Measurements from ENCODE around the gene DDX21. TPM values are rescaled to one million over a fixed set of nuclear protein-coding genes. Genes with fewer than 3 reads are reported as not detected.

DDX21 gene
- total RNA-seq, 2 experiments from 2014 or later: 120 to 121 TPM

- Histone ChIP-seq H3K9me3 (ENCODE audit: control insufficient read depth in 1 of 2, insufficient read depth in 1 of 2, low read length in 2 of 2) (no peaks in the 10 kb centered on the region), H3K4me1 (ENCODE audit: insufficient read depth, low read length) (peaks cover 11% of the 10 kb centered on the region), H3K36me3 (ENCODE audit: insufficient read depth, low read length) (peaks cover 43% of the 10 kb centered on the region), H3K27me3 (ENCODE audit: control insufficient read depth in 1 of 2, insufficient read depth in 2 of 2, low read length in 2 of 2) (no peaks in the 10 kb centered on the region), H3K27ac (ENCODE audit: low read depth in 1 of 2, low read length in 2 of 2) (no peak overlapping the region), H3K4me3 (ENCODE audit: low read length) (no peak overlapping the region)
- intact Hi-C loops (cut with DNase I, micrococcal nuclease): loop anchor here in 1 of 2 experiments (5.0 to 10.0 kb wide), 3 partner anchors 37 to 1066 kb away; partner anchors contain the start of genes KIFBP, RUFY2 and SIRT1
- ATAC-seq (ENCODE audit: poor library complexity) (no peak), DNase-seq (no peak)
- H3K27me3 Mint-ChIP-seq: no peaks in the 10 kb centered on the region
- POLR2A ChIA-PET: no interaction called here
- peaks cover 26% of the 10 kb centered on the region for H3K36me3 Mint-ChIP-seq (ENCODE audit: low read depth)
- H3K9me3 Mint-ChIP-seq: no peaks in the 10 kb centered on the region
- no peak overlapping the region for H3K4me3 Mint-ChIP-seq
- CTCF ChIA-PET: no interaction called here
- no peak for TF ChIP-seq CTCF (IDR thresholded peaks at IDR 0.05)
- H3K27ac Mint-ChIP-seq: no peak overlapping the region
- peaks cover 4% of the 10 kb centered on the region for H3K4me1 Mint-ChIP-seq (ENCODE audit: low read depth)
These were observed 5.4 kb upstream of the DDX21 start for GRCh38 chr10:68950598-68950997.

GRCh38 chr10:68954904-68955303, 1.1 kb upstream of the DDX21 start:
- Mint-ChIP-seq H3K4me3 (peak overlapping the region; percentile 36), H3K9me3 (no peaks in the 10 kb centered on the region), H3K27me3 (no peaks in the 10 kb centered on the region), H3K4me1 (ENCODE audit: low read depth) (peaks cover 41% of the 10 kb centered on the region), H3K36me3 (ENCODE audit: low read depth) (peaks cover 35% of the 10 kb centered on the region), H3K27ac (peak overlapping the region; percentile 94)
- ChIA-PET POLR2A (interaction anchor here (0.7 to 3.9 kb wide), 16 partner anchors 8 to 446 kb away, joined by 3 to 24 read pairs (median 4); partner anchors contain the start of genes DDX50, KIFBP and SRGN), CTCF (interaction anchor here (0.6 to 2.5 kb wide), 9 partner anchors 11 to 144 kb away, joined by 3 to 6 read pairs (median 5); partner anchors contain the start of gene DDX50)
- intact Hi-C loops (cut with DNase I, micrococcal nuclease): loop anchor here (1.0 to 10.0 kb wide), 7 partner anchors 32 to 1070 kb away; partner anchors contain the start of genes CCAR1 (in 1 of the 2), KIFBP (in 1 of the 2), RUFY2 (in 1 of the 2) and SIRT1 (in 1 of the 2)
- Histone ChIP-seq H3K27ac (ENCODE audit: low read depth in 1 of 2, low read length in 2 of 2) (peak overlapping the region in 1 of 2 donors; percentile 100), H3K9me3 (ENCODE audit: control insufficient read depth in 1 of 2, insufficient read depth in 1 of 2, low read length in 2 of 2) (no peaks in the 10 kb centered on the region), H3K4me3 (ENCODE audit: low read length) (no peak overlapping the region), H3K27me3 (ENCODE audit: control insufficient read depth in 1 of 2, insufficient read depth in 2 of 2, low read length in 2 of 2) (no peaks in the 10 kb centered on the region), H3K36me3 (ENCODE audit: insufficient read depth, low read length) (peaks cover 16% of the 10 kb centered on the region), H3K4me1 (ENCODE audit: insufficient read depth, low read length) (peaks cover 44% of the 10 kb centered on the region)
- DNase-seq (no peak), ATAC-seq (ENCODE audit: poor library complexity) (no peak)
- TF ChIP-seq CTCF (IDR thresholded peaks at IDR 0.05): no peak

- Histone ChIP-seq H3K4me3 (ENCODE audit: low read length) (peak overlapping the region; percentile 97), H3K4me1 (ENCODE audit: insufficient read depth, low read length) (peaks cover 44% of the 10 kb centered on the region), H3K36me3 (ENCODE audit: insufficient read depth, low read length) (peaks cover 16% of the 10 kb centered on the region), H3K27me3 (ENCODE audit: control insufficient read depth in 1 of 2, insufficient read depth in 2 of 2, low read length in 2 of 2) (no peaks in the 10 kb centered on the region), H3K27ac (ENCODE audit: low read depth in 1 of 2, low read length in 2 of 2) (peak overlapping the region; percentile 98 to 100), H3K9me3 (ENCODE audit: control insufficient read depth in 1 of 2, insufficient read depth in 1 of 2, low read length in 2 of 2) (no peaks in the 10 kb centered on the region)
- ATAC-seq (ENCODE audit: poor library complexity) (peak; percentile 15), DNase-seq (peak in 4 of 14 experiments; percentile 1 to 6 (median 1))
- no peaks in the 10 kb centered on the region for H3K9me3 Mint-ChIP-seq
- peak overlapping the region; percentile 95 for H3K4me3 Mint-ChIP-seq
- H3K36me3 Mint-ChIP-seq (ENCODE audit: low read depth): peaks cover 39% of the 10 kb centered on the region
- intact Hi-C loops (cut with DNase I, micrococcal nuclease): loop anchor here (1.0 to 10.0 kb wide), 6 partner anchors 37 to 1071 kb away; partner anchors contain the start of genes CCAR1 (in 1 of the 2), RUFY2 (in 1 of the 2), SIRT1 (in 1 of the 2) and SUPV3L1 (in 1 of the 2)
- ChIA-PET CTCF (interaction anchor here (0.6 to 2.5 kb wide), 12 partner anchors 10 to 169 kb away, joined by 3 to 6 read pairs (median 4); partner anchors contain the start of gene DDX50), POLR2A (interaction anchor here (0.6 to 3.9 kb wide), 25 partner anchors 8 to 624 kb away, joined by 3 to 24 read pairs (median 5); partner anchors contain the start of genes DDX50, HNRNPH3, KIFBP and SRGN)
- H3K27ac Mint-ChIP-seq: peak overlapping the region; percentile 94
- peaks cover 44% of the 10 kb centered on the region for H3K4me1 Mint-ChIP-seq (ENCODE audit: low read depth)
- H3K27me3 Mint-ChIP-seq: no peaks in the 10 kb centered on the region
- TF ChIP-seq CTCF (IDR thresholded peaks at IDR 0.05): no peak
These were observed 577 bp upstream of the DDX21 start for GRCh38 chr10:68955355-68955831.
